GM18868 (cell line): ENCODE data around the gene NDUFB4.
A peak's percentile ranks its signal among the peaks of the same experiment; 100 is the strongest.
"Not testable (repeated sequence)": the region's sequence is repeated elsewhere in the genome, so short reads cannot be mapped to it uniquely, and the experiment has no call there.

ENCODE experiments used
- ATAC-seq: cut with Tn5 transposase; IDR thresholded peaks from one replicate; pipeline ENCODE4 v1.9.1; 2021; ENCODE audit warnings: mild to moderate bottlenecking, moderate library complexity; ENCODE audit not compliant: unreplicated experiment

NDUFB4 gene

DNA sequence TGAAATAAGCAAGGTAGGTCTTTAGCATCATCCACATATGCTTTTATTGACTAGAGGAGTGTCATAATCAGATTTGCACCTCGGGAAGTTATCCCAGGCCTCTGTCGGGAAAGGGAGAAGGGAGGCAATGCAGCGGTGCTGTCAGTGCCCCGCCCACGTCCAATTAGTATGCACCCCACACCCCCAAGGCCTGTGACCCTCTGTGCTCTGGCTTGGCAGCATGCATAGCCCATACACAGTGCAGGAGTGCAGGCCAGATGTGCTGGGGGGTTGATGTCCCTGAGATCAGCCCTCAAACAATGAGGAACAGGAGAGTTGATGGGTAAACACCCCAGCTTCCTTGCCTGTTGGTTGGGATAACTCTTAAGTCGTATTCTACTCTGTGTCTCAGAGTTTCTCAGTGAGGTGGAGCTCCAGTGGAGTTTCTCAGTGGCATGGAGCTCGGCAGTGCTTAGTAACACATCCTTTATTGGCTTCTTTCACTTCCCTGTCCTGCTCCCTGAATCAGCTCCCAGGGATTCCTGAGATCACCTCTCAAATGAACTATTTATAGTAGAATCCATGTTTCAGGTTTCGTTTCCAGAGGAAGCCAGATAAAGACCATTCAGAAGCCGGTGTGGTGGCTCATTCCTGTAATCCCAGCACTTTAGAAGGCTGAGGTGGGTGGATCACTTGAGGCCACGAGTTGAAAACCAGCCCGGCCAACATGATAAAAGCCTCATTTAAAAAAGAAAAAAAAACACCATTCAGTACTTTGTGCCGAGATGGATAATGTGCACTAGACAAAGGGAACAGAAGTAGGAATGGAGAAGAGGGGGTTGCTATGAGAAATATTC lies 26.7 kb upstream of the NDUFB4 start:
- ATAC-seq: no peak

DNA sequence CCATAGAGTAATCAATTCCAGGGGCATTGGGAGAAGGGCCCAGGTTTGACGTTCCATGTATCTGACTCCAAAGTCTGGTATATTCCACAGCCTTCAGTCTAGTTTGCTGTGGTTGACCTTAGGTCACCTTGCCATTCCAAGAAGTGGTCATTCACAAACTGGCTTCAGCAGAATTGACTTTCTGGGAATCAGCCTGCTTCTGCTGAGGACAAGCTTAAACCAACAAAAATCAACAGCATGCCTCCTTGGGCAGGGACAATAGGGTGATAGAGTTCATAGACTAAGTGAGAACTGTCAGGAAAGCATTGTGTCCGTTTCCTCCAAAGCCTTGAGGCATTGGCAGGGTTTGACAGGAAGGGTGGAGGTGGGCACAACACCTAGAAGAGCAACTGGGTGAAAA lies 24.1 kb upstream of the NDUFB4 start:
- ATAC-seq: no peak

DNA sequence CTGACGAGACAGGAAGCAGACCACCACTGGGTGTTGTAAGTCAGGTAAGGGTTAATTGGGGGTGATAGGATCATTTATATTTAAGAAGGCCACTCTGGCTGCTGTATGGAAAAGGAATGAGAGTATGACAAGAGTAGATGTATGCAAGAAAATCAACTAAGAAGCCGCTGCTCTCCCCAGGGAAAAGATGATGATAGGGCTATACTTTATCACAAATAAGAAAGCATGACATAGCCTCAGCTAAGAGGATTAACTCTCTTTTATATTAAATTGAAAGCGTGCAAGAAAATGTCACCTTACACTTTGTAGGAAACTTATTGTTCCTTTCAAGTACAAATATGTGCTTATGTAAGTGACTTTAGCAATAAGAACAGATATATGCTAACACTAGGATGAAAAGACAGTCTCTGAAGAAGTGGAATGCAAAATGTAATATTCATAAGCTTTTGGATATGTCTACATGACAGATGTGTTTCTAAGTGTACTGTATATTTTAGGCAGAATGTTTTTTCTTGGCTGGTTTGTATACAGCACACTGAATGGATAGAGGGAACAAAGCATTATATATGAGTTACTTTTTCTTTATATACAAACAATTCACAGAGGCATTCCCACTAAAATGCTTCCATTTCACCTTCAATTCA lies 8.7 kb upstream of the NDUFB4 start:
- no peak for ATAC-seq

DNA sequence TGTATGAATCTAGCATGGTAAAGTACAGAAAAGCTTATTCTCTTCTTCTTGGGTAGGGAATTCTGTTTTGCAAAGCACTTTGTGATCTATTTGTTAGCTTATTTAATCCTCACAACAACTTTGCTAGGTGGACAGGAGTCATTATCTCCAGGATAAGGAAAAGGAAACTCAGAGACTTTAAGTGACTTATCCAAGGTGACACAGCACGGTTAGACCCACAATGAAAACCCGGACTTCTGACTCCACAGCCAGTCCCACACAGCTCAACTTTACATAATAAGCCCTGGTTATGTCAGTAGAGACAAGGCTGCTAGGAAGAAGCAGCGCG lies 384 bp upstream of the NDUFB4 start:
- ATAC-seq: no peak

DNA sequence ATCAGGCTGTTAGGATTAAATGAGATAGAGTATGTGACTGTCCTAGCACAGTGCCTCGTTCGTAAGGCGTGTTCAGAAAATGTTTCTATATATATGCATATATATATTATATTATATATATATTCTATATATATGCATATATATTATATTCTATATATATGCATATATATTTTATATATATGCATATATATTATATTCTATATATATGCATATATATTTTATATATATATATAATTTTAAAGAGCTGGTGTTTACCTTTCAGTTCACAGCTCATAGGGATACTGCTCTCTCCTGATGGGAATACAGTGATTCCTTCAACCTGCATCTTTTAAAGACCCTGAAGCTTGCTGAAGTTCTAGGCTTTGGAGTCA lies 702 bp downstream of the NDUFB4 start:
- ATAC-seq: no peak

DNA sequence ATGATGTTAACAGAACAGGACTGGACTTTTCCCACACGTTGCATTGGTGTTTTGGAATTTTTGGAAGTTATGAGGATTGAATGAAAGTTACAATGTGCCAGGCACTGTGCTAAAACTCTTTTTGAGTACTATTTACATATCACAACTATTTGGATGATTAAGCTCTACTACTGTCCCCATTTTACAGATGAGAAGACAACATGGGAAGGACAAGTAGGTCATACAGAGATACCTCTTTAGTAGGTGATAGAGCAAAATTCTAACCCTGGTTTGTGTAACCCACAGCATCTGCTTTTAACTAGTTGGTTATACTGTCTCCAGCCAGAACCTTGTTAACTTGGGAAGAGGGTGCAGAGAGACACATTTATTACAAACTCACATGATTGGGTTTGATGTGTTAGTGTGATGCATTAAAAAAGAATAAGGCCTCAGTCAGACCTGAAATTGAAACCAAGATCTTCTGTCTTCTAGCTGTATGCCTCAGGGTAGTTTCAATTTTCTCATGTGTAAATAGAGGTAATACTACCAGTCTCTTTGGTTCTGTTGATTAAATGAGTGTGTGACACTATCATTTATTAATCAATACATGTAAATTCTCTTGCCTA lies 1.4 kb downstream of the NDUFB4 start:
- ATAC-seq: peak; percentile 62

DNA sequence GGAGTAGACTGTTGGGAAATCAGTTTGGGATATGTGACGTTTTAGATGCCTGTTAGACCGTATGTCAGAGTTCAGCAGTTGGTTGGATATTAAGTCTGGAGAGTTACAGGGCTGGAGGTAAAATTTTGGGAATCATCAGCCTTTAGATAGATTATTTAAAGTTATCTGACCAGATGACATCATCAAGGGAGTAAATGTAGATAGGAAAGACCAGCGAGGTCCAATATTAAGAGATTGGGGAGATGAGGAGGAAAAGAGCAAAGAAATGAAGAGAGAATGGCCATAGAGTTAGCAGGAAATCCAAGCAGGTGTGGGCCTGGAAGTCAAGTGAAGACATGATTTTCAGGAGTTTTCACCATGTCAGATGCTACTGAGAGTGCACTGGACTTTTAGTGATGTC lies 3.1 kb downstream of the NDUFB4 start:
- ATAC-seq: no peak

DNA sequence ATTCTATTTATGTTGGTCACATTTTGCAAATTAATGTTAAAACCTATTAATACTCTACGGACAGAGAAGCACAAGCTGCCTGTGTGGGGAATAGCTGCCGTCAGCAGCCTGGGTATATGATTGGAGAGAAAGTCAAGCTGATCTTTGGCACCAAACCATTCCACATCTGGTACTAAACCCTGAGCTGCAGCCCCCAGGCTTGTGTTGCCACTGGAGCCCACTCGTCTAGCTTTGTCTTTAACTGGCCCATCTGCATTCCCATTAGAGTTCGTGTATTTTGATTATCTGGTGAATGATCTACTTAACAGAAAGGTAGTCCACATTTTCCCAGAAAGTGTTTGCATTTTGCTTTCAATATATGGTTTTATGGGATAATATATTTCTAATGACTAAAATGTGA lies 5.4 kb downstream of the NDUFB4 start:
- ATAC-seq: no peak

DNA sequence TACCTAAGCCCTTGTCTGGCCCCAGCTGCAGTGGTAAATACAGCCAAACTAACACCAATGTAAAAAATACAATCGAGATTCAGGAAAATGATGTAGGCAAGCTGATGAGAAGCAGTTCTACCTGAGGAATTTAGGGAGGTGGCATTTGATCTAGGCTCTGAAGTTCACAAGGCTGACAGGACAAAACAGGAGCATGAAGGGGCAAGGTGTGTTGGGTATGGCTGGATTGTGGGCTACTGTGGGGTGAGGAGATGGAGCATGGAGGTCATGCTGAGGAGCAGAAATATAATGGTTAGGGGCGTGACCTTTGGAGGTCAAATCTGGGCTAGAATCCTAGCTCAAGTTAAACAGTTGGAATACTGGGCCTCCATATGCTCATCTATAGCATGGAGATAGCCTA lies 6.5 kb downstream of the NDUFB4 start:
- ATAC-seq: no peak

DNA sequence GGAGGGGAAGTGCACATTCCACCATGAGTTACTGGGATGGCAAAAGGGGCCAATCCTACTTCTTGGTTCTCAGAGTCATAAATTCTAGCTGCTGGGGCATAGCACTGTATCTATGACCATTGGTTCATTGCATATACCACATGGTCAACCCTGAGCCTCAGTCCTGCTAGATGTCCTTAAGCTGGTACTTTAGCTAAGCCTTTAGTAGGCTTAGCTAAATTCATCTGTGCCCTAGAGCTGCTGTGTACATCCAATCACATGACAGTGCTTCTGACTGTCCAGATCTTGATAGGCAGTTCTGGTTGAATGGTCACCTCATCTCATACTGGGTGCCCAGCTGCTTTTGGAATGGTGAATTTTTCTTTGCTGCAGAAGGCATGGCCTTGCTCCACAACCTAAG lies 8.2 kb downstream of the NDUFB4 start:
- no peak for ATAC-seq

DNA sequence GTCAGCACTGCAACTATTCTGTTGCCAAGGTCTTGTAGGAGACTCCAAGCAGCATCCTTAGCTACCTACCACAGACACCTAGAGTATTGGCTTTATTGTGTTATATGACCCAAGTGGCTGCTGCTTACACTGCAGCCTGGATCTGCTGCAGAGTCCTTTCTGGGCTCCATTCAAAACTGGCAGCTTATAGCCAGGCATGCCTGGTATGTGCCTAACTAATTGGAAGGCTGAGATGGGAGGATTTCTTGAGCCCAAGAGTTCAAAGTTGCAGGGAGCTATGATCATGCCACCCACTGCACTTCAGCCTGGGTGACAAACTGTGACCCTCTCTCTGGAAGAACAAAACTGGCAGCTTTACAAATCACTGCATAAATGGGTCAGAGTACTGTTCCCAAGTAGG lies 8.6 kb downstream of the NDUFB4 start:
- ATAC-seq: no peak

DNA sequence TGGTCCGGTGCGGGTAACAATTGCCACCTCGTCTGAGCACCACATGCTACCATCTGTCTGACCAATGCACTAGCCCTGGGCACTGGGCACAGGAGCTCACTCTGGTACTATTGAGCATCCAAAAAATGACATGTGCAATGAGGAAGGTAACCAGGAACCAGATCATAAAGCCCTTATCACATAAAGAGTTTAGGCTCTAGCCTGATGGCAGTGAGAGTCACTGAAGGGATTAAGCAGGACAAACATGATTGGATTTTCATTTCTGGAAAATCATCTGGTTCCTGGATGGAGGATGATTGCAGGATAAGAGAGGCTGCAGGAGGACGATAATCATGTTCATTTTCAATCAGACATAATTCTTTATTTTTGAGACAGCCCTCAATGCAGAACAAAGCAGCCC lies 12.4 kb downstream of the NDUFB4 start:
- ATAC-seq: no peak

DNA sequence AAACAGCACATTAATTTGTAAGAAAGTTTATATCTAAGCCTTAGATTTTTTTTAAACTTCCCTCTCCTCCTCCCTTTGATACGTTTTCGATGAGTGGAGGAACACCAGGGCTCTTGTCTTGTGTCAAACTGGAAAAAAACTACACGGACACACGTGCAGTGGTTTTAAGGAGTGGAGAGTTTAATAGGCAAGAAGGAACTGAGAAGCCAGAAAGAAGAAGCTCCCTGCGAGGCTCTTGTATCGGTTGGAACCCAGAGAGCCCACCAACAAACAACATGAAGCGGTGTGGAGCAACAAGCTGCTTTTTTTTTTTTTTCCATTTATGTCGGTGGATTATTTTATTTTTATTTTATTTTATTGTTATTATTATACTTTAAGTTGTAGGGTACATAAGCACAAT lies 18.6 kb downstream of the NDUFB4 start:
- ATAC-seq: no peak

DNA sequence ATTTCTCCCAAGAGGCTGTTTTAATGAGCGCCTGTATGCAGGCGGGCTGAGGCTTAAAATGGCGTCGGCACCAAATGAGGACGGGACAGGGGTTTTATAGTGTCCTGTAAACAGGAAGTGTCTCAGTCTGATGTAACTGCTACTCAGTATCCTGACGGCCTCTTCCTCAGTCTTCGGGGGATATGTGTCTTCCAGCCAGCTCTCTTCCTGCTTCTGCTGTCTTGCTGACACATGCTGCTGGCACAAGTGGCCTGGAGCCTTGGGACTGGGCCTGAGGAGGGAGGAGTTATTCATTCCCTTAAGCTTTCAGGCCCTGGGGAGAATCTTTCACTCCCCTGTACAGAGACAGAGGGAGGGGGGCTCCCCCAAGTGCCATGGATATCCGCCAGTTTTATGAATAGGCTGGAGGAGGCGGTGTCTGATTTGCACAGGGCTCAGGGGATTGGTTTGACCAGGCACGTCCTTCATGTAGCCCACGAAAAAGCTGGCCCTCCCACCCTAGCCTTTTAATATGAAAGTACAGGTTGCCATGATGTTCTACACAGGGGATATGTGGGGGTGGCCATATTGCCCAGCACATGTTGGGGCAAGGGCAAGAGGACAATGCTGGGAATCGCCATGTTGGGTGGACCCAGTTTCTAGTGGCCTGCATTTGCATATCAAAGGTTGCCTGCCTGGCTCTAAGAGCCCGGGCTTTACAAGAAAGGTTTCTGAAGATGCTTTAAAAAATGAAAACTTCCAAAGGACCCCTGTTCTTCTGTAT lies 19.9 kb downstream of the NDUFB4 start:
- ATAC-seq: no peak

DNA sequence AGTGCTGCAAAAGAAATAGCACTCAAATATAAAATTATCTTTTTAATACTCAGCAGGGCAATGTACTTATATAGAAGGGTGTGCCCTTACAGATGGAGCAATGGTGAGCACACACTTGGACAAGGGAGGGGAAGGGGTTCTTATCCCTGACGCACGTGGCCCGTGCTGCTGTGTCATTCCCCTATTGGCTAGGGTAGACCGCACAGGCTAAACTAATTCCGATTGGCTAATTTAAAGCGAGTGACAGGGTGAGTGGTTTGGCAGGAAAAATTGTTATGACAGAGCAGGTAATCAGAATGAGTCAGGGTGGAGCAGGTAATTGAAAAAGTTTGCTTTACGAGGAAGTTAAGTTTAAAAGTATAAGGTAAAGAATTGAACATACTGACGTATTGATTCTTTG lies 20.6 kb downstream of the NDUFB4 start:
- not testable (repeated sequence) for ATAC-seq

DNA sequence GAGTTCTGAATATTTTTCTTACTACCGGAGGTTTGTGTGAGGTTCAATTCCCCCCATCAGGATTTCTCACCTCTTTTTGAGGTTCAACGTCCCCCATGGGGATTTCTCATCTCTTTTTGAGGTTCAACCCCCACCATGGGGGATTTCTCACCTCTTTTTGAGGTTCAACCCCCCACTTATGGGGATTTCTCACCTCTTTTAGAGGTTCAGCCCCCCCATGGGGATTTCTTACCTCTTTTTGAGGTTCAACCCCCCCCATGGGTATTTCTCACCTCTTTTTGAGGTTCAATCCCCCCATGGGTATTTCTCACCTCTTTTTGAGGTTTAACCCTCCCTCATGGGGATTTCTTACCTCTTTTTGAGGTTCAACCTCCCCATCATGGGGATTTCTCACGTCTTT lies 26.3 kb downstream of the NDUFB4 start:
- ATAC-seq: no peak

DNA sequence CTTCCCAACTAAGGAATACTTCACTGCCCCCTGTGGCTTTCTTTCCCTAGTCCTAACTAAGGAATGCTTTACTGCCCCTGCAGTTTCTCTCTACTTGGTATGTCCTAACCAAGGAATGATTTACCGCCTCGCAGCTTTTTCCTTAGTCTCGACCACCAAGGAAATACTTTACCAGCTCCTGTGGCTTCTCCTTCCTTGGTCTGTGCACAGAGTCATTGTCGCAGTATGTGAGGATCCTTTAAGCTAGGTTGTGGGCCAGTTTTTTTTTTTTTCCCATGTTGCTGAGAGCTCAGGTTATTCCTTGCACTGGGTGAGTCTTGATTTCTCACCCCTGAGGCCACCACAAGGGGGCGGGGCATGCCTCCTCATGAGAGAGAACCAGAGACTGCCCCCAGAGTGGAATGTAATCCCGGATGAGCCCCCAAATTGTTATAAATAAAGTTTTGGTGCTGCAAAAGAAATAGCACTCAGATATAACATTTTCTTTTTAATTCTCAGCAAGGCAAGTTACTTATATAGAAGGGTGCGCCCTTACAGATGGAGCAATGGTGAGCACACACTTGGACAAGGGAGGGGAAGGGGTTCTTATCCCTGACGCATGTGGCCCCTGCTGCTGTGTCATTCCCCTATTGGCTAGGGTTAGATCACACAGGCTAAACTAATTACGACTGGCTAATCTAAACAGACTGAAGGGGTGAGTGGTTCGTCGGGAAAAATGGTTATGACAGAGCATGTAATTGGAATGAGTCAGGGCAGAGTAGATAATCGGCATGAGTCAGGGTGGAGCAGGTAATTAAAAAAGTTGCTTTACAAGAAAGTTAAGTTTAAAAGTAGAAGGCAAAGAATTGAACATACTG lies 27.0 kb downstream of the NDUFB4 start:
- no peak for ATAC-seq

DNA sequence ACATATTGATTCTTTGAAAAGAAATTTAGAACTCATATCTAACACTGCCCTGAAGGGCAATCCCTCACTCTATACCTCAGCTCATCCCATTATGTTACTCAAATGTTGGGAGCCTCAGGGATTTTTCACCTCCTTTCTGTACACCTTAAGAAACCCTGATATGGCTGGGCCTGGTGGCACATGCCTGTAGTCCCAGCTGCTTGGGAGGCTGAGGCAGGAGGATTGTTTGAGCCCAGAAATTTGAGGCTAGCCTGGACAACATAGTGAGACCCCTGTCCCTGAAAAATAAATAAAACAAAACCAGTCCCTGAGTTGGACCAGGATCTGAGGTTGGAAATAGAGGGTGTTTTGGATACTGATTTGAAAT lies 27.6 kb downstream of the NDUFB4 start:
- no peak for ATAC-seq

DNA sequence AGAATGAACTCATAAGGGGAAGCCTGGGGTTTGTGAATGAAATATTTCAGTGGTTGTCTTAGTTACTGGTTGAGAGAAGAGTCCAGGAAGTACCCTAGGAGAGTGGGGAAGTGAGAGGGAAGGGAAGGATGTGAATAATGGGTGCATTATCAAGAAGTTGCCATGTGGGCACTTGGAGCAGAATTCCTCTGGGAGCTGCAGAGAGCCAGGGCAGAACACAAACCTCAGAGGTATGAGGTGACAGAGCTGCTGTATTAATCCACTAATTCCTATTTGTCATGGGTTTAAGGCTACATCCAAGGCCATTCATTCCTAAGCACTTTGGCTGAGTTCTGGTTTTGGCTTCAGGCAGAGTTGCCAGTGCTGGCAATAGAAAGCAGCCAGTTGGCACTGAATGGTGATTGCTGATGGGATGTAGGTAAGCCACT lies 29.0 kb downstream of the NDUFB4 start:
- ATAC-seq: no peak

DNA sequence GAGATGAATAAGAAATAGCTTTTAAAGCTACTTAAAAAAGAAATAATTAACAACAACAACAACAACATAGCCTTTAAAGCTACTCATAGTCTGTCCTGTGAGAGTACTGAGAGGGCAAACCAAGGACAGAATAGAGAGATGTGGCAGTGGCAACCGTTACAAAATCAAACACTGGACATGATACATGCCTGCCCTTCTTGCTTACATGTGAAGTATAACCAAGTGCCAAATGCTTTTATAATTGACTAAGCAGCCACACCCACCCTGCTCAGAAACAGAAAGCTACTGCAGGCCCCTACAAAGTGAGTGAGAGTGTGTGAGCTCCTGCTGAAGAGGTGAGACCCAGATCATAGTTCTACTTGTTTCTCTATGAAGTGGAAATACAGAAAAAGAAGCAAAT lies 38.4 kb downstream of the NDUFB4 start:
- no peak for ATAC-seq
